Measurements from ENCODE around the gene GINS2. TPM values are rescaled to one million over a fixed set of nuclear protein-coding genes. Genes with fewer than 3 reads are reported as not detected.

The GINS2 gene
- total RNA-seq, 2 experiments from 2014 or later, result 1.1 to 1.4 TPM

DNA sequence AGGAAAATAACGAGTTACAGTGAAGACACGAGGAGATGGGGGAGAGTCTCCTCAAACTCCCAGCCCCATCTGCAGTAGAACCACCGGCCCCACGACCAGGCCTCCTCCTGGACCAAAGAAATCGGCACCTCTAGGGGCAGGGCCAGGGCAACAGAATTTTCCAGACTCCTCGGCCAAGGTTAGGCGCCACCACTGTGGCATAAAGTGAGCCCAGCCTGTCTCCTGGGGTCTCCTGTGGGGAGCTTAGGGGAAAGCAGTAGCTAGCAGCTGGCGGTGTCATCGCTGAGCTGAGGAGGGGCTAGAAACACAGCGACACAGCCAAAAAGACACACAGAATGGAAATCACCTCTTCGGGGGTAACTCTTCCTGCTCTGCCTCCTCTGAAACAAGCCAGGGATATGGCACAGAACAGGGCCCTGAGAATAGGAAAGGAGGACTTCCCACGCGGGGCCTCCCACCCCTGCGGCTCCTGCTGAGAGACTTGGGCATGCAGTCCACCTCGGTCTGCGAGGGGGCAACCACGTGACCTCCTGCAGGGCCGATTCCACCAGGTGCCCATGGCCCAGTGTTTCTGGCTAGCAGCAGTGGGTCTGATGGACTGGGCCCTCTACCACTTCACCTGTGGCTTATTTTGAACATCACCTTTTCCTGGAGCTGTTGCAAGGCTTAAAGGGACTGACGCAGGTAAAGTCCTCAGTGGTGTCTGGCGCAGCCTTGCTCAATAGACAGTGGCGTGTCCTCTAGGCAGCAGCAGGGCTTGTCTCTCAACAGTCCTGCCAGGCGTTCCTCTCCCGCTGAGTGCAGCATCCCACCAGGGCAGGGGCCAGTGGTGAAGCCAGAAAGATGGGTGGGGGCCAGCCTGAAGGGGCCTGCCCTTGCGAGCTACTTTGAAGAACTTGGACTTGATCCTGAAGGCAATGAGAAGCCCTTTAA is 6.7 kb upstream of the GINS2 start:
- POLR2A ChIA-PET, result no interaction called here
- no peaks in the 10 kb centered on the region for H3K4me1 ChIP-seq (ENCODE audit: insufficient read depth, low read length)

DNA sequence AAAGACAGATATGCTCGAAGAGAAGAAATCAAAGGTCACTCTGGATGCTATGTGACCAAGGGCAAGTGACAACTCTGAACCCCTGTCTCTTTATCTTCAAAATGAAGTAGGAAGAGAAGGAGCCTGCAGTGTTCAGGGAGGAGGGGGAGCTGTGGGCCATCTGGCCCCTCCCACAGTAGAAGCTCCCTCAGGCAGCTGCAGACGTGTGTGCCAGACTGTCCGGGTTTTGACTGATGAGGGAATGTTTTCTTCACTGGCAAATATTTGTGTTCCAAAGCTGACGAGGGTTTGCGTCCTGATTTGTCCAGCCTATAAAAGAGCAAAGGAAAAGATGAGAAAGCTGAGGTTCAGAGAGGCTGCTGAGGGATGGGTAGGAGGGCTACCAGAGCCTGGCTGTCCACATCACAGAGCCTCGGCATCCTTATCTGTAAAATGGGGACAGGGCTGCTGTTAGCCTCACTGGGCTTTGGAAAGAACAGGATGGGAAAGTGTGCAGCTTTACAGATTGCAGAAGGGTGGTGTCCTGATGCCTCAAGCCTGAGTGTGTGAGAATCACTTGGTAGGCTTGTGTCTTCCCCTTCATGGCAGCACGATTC is 1.8 kb upstream of the GINS2 start:
- H3K36me3 Mint-ChIP-seq (ENCODE audit: low read depth), result no peaks in the 10 kb centered on the region
- no peak overlapping the region for H3K4me3 Mint-ChIP-seq
- H3K4me1 Mint-ChIP-seq (ENCODE audit: low read depth), result no peaks in the 10 kb centered on the region
- CTCF ChIA-PET, result interaction anchor here (1.7 kb wide), 1 partner anchor 75 kb away, joined by 6 read pairs; no protein-coding TSS in a partner anchor
- Histone ChIP-seq H3K27ac (ENCODE audit: low read depth in 1 of 2, low read length in 2 of 2) (no peak overlapping the region), H3K4me1 (ENCODE audit: insufficient read depth, low read length) (peaks cover 24% of the 10 kb centered on the region), H3K27me3 (ENCODE audit: control insufficient read depth in 1 of 2, insufficient read depth in 2 of 2, low read length in 2 of 2) (peaks cover 3 to 9% of the 10 kb centered on the region in 2 experiments), H3K36me3 (ENCODE audit: insufficient read depth, low read length) (no peaks in the 10 kb centered on the region), H3K4me3 (ENCODE audit: low read length) (no peak overlapping the region), H3K9me3 (ENCODE audit: control insufficient read depth in 1 of 2, insufficient read depth in 1 of 2, low read length in 2 of 2) (peaks cover 0 to 9% of the 10 kb centered on the region in 2 experiments)
- intact Hi-C loops (cut with DNase I, micrococcal nuclease), result no loop called here
- POLR2A ChIA-PET, result no interaction called here
- peaks cover 6% of the 10 kb centered on the region for H3K27me3 Mint-ChIP-seq
- no peak overlapping the region for H3K27ac Mint-ChIP-seq
- ATAC-seq (ENCODE audit: poor library complexity) (no peak), DNase-seq (no peak)
- TF ChIP-seq, protein P1, sequence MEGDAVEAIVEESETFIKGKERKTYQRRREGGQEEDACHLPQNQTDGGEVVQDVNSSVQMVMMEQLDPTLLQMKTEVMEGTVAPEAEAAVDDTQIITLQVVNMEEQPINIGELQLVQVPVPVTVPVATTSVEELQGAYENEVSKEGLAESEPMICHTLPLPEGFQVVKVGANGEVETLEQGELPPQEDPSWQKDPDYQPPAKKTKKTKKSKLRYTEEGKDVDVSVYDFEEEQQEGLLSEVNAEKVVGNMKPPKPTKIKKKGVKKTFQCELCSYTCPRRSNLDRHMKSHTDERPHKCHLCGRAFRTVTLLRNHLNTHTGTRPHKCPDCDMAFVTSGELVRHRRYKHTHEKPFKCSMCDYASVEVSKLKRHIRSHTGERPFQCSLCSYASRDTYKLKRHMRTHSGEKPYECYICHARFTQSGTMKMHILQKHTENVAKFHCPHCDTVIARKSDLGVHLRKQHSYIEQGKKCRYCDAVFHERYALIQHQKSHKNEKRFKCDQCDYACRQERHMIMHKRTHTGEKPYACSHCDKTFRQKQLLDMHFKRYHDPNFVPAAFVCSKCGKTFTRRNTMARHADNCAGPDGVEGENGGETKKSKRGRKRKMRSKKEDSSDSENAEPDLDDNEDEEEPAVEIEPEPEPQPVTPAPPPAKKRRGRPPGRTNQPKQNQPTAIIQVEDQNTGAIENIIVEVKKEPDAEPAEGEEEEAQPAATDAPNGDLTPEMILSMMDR (IDR thresholded peaks at IDR 0.05), result no peak
- H3K9me3 Mint-ChIP-seq, result no peaks in the 10 kb centered on the region

More for the DNA sequence above, 6.7 kb upstream of the GINS2 start:
- Histone ChIP-seq H3K27ac (ENCODE audit: low read depth in 1 of 2, low read length in 2 of 2) (no peak overlapping the region), H3K9me3 (ENCODE audit: control insufficient read depth in 1 of 2, insufficient read depth in 1 of 2, low read length in 2 of 2) (no peaks in the 10 kb centered on the region), H3K36me3 (ENCODE audit: insufficient read depth, low read length) (no peaks in the 10 kb centered on the region), H3K4me3 (ENCODE audit: low read length) (no peak overlapping the region), H3K27me3 (ENCODE audit: control insufficient read depth in 1 of 2, insufficient read depth in 2 of 2, low read length in 2 of 2) (peaks cover 9 to 17% of the 10 kb centered on the region in 2 experiments)
- intact Hi-C loops (cut with DNase I, micrococcal nuclease), result no loop called here
- H3K36me3 Mint-ChIP-seq (ENCODE audit: low read depth), result no peaks in the 10 kb centered on the region
- H3K27ac Mint-ChIP-seq, result no peak overlapping the region
- TF ChIP-seq, protein P1 (IDR thresholded peaks at IDR 0.05), result no peak
- no peak for DNase-seq
- H3K4me3 Mint-ChIP-seq, result no peak overlapping the region
- no peak for ATAC-seq (ENCODE audit: poor library complexity)
- H3K27me3 Mint-ChIP-seq, result peaks cover 23% of the 10 kb centered on the region
- no peaks in the 10 kb centered on the region for H3K9me3 Mint-ChIP-seq
- H3K4me1 Mint-ChIP-seq (ENCODE audit: low read depth), result no peaks in the 10 kb centered on the region
- CTCF ChIA-PET, result no interaction called here

DNA sequence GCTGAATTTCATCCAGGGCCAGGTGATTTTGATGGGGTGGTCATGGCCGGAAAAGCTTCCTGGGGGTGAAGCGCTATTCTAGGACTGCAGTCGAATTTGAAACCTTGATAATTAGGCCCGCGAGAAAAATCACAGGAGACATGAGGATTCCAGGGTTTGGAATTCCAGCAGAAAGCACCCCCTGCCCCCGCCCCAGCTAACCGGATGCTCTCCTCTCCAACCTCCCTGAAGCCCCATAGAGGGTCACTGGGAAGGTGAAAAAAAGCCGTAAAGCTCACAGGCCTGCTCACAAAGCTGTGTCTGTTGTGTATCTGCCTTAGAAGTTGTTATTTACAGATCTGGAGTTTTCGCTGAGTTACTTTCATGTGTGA is 1.2 kb upstream of the GINS2 start:
- DNase-seq (no peak), ATAC-seq (ENCODE audit: poor library complexity) (no peak)
- Mint-ChIP-seq H3K36me3 (ENCODE audit: low read depth) (no peaks in the 10 kb centered on the region), H3K4me3 (no peak overlapping the region), H3K27ac (no peak overlapping the region), H3K27me3 (peaks cover 6% of the 10 kb centered on the region), H3K9me3 (no peaks in the 10 kb centered on the region), H3K4me1 (ENCODE audit: low read depth) (no peaks in the 10 kb centered on the region)
- H3K9me3 ChIP-seq (ENCODE audit: control insufficient read depth in 1 of 2, insufficient read depth in 1 of 2, low read length in 2 of 2), result peaks cover 0 to 9% of the 10 kb centered on the region in 2 experiments
- TF ChIP-seq, protein P1 (IDR thresholded peaks at IDR 0.05), result no peak
- ChIA-PET POLR2A (no interaction called here), CTCF (interaction anchor here (1.7 kb wide), 1 partner anchor 74 kb away, joined by 6 read pairs; no protein-coding TSS in a partner anchor)
- intact Hi-C loops (cut with DNase I, micrococcal nuclease), result loop anchor here in 1 of 2 experiments (5.0 kb wide), 2 partner anchors 112 to 862 kb away; no protein-coding TSS in a partner anchor
- H3K4me3 ChIP-seq (ENCODE audit: low read length), result no peak overlapping the region
- H3K27ac ChIP-seq (ENCODE audit: low read depth in 1 of 2, low read length in 2 of 2), result no peak overlapping the region
- no peaks in the 10 kb centered on the region for H3K36me3 ChIP-seq (ENCODE audit: insufficient read depth, low read length)
- peaks cover 26% of the 10 kb centered on the region for H3K4me1 ChIP-seq (ENCODE audit: insufficient read depth, low read length)
- H3K27me3 ChIP-seq (ENCODE audit: control insufficient read depth in 1 of 2, insufficient read depth in 2 of 2, low read length in 2 of 2), result peaks cover 0 to 3% of the 10 kb centered on the region in 2 experiments

Data from CD4-positive, alpha-beta T cell (primary cell).